Fibroblast of lung (primary cell): ENCODE measurements around the gene PIGK. TPM values are rescaled to one million over a fixed set of nuclear protein-coding genes. Genes with fewer than 3 reads are reported as not detected.

Source experiments
- DNase-seq, 2 donors: peaks; one replicate each; pipeline versions ENCODE4 v3.0.0 to v3.0.0-alpha.2; 2010; ENCODE audit warnings: low read depth in 2 of 2
- H2AFZ ChIP-seq: 2 replicates; pipeline ENCODE4 v1.5.1; 2012; ENCODE audit warnings: low read length, control low read depth, inconsistent platforms
- H3K27ac ChIP-seq: 2 replicates; pipeline ENCODE4 v1.5.1; 2011; ENCODE audit warnings: low read length, control low read depth; ENCODE audit not compliant: insufficient read depth
- H3K27me3 ChIP-seq: 2 replicates; pipeline ENCODE4 v1.5.1; 2011; ENCODE audit warnings: mild to moderate bottlenecking, low read length; ENCODE audit not compliant: control insufficient read depth, insufficient read depth
- H3K36me3 ChIP-seq: 2 replicates; pipeline ENCODE4 v1.5.1; 2011; ENCODE audit warnings: low read length; ENCODE audit not compliant: control insufficient read depth, insufficient read depth
- H3K4me1 ChIP-seq: 2 replicates; pipeline ENCODE4 v1.5.1; 2011; ENCODE audit warnings: low read length; ENCODE audit not compliant: control insufficient read depth, insufficient read depth; ENCODE audit errors: extremely low read depth
- H3K4me2 ChIP-seq: 2 replicates; pipeline ENCODE4 v1.5.1; 2011; ENCODE audit warnings: low read length, control low read depth; ENCODE audit not compliant: insufficient read depth; ENCODE audit errors: extremely low read depth
- H3K4me3 ChIP-seq, 4 experiments: fragments of 200-600 bp in 1 of 4; sonication (generic) in 1 of 4; replicated peaks in 1 of 4; 2 replicates each; pipeline ENCODE4 v1.5.1; 2011 to 2016; ENCODE audit warnings: low read length in 4 of 4, low read depth in 3 of 4, mild to moderate bottlenecking in 3 of 4, control low read depth in 2 of 4, inconsistent platforms in 1 of 4, mixed read lengths in 1 of 4; ENCODE audit not compliant: insufficient read depth in 1 of 4; ENCODE audit errors: control extremely low read depth in 1 of 4
- H3K79me2 ChIP-seq: 2 replicates; pipeline ENCODE4 v1.5.1; 2012; ENCODE audit warnings: mild to moderate bottlenecking, low read length, inconsistent platforms; ENCODE audit not compliant: control insufficient read depth, insufficient read depth
- H3K9ac ChIP-seq: 2 replicates; pipeline ENCODE4 v1.5.1; 2011; ENCODE audit warnings: mild to moderate bottlenecking, low read length, control low read depth; ENCODE audit not compliant: insufficient read depth
- H3K9me3 ChIP-seq: 2 replicates; pipeline ENCODE4 v1.5.1; 2012; ENCODE audit warnings: low read depth, low read length; ENCODE audit not compliant: control insufficient read depth, insufficient read depth
- H4K20me1 ChIP-seq: 2 replicates; pipeline ENCODE4 v1.5.1; 2011; ENCODE audit warnings: low read length; ENCODE audit not compliant: control insufficient read depth, insufficient read depth; ENCODE audit errors: extremely low read depth
- CTCF ChIP-seq, 2 donors: IDR thresholded peaks in 1 of 2; conservative IDR thresholded peaks in 1 of 2; 1 replicate in 1 of 2; 2 replicates in 1 of 2; pipeline ENCODE4 v1.5.1; 2011 to 2012; ENCODE audit warnings: low read length in 2 of 2, control low read depth in 1 of 2, inconsistent platforms in 1 of 2, low read depth in 1 of 2, mild to moderate bottlenecking in 1 of 2
- EZH2 ChIP-seq: IDR thresholded peaks from 2 replicates; pipeline ENCODE4 v1.5.1; 2012; ENCODE audit warnings: low read length, control low read depth, mild to moderate bottlenecking; ENCODE audit errors: missing control alignments
- polyA plus RNA-seq, 2 donors: library from polyadenylated mRNA; depleted of rRNA in 1 of 2; stranded (reverse) in 1 of 2; unstranded in 1 of 2; fragments of >200 nt; gene quantifications; 2 replicates each; pipeline ENCODE4 v1.2.1, GENCODE V29; 2011 to 2012; ENCODE audit warnings: missing spikeins in 1 of 2
- total RNA-seq: library from RNA; depleted of rRNA; stranded (reverse); fragments of >200 nt; gene quantifications from 2 replicates; pipeline ENCODE4 v1.2.1, GENCODE V29; 2014

Gene PIGK
- total and polyA plus RNA-seq, 2 donors (not counting 1 experiment from before 2014, with no cell fraction given): 55.7 to 58.7 TPM

GRCh38 chr1:77100875-77101274 lies 118.4 kb downstream of the PIGK start:
- peak in 1 of 2 donors; percentile 47 for DNase-seq
- Histone ChIP-seq H3K36me3 (no peaks in the 10 kb centered on the region), H3K4me3 (no peak overlapping the region), H3K9ac (no peak overlapping the region), H2AFZ (no peak overlapping the region), H3K27me3 (no peaks in the 10 kb centered on the region), H3K27ac (no peak overlapping the region), H3K4me1 (no peaks in the 10 kb centered on the region), H3K9me3 (no peaks in the 10 kb centered on the region), H4K20me1 (no peaks in the 10 kb centered on the region), H3K79me2 (no peaks in the 10 kb centered on the region), H3K4me2 (no peak overlapping the region)
- TF ChIP-seq EZH2: no peak
- TF ChIP-seq CTCF (conservative IDR thresholded peaks at IDR 0.05 in 1 of 2, IDR thresholded peaks at IDR 0.05 in 1 of 2; ENCODE audit: low read depth in 1 of 2, low read length in 2 of 2): no peak

- no peak for DNase-seq
- no peak overlapping the region for H3K4me2 ChIP-seq
- no peaks in the 10 kb centered on the region for H3K4me1 ChIP-seq
- no peaks in the 10 kb centered on the region for H3K27me3 ChIP-seq
- H4K20me1 ChIP-seq: no peaks in the 10 kb centered on the region
- no peaks in the 10 kb centered on the region for H3K36me3 ChIP-seq
- no peak overlapping the region for H3K4me3 ChIP-seq
- no peak overlapping the region for H2AFZ ChIP-seq
- no peaks in the 10 kb centered on the region for H3K79me2 ChIP-seq
- no peaks in the 10 kb centered on the region for H3K9me3 ChIP-seq
- no peak overlapping the region for H3K9ac ChIP-seq
- no peak for TF ChIP-seq EZH2
- no peak for TF ChIP-seq CTCF (conservative IDR thresholded peaks at IDR 0.05 in 1 of 2, IDR thresholded peaks at IDR 0.05 in 1 of 2; ENCODE audit: low read depth in 1 of 2, low read length in 2 of 2)
- no peak overlapping the region for H3K27ac ChIP-seq
These were observed 122.6 kb downstream of the PIGK start for GRCh38 chr1:77096496-77097255.

- no peak overlapping the region for H2AFZ ChIP-seq
- no peaks in the 10 kb centered on the region for H3K36me3 ChIP-seq
- no peak overlapping the region for H3K9ac ChIP-seq
- no peak for DNase-seq
- H3K79me2 ChIP-seq: no peaks in the 10 kb centered on the region
- no peak overlapping the region for H3K4me2 ChIP-seq
- TF ChIP-seq EZH2 (no peak), CTCF (conservative IDR thresholded peaks at IDR 0.05 in 1 of 2, IDR thresholded peaks at IDR 0.05 in 1 of 2; ENCODE audit: low read depth in 1 of 2, low read length in 2 of 2) (no peak)
- H3K27ac ChIP-seq: no peak overlapping the region
- no peaks in the 10 kb centered on the region for H3K9me3 ChIP-seq
- no peaks in the 10 kb centered on the region for H4K20me1 ChIP-seq
- no peaks in the 10 kb centered on the region for H3K27me3 ChIP-seq
- H3K4me3 ChIP-seq: no peak overlapping the region
- no peaks in the 10 kb centered on the region for H3K4me1 ChIP-seq
These were observed 124.0 kb downstream of the PIGK start for GRCh38 chr1:77095236-77095635.
